Gastrocnemius medialis (tissue), 4 donors: ENCODE measurements around the gene RRM2.

ENCODE experiments used
- POLR2A ChIP-seq, 2 donors: fragments of 450-650 bp; IDR thresholded peaks; one replicate each; pipeline ENCODE4 v1.6.1; 2017; ENCODE audit warnings: antibody characterized with exemption in 2 of 2, mild to moderate bottlenecking in 2 of 2, moderate library complexity in 2 of 2
- TF ChIP-seq, protein P1 (sequence below), 5 experiments: fragments of 450-650 bp in 3 of 5; fragments of 200-600 bp in 2 of 5; sonication (generic) in 2 of 5; IDR thresholded peaks in 4 of 5; conservative IDR thresholded peaks in 1 of 5; 1 replicate in 4 of 5; 2 replicates in 1 of 5; pipeline ENCODE4 v1.5.1; 2016 to 2019; ENCODE audit warnings: antibody characterized with exemption in 5 of 5, mild to moderate bottlenecking in 3 of 5, moderate library complexity in 3 of 5

DNA sequence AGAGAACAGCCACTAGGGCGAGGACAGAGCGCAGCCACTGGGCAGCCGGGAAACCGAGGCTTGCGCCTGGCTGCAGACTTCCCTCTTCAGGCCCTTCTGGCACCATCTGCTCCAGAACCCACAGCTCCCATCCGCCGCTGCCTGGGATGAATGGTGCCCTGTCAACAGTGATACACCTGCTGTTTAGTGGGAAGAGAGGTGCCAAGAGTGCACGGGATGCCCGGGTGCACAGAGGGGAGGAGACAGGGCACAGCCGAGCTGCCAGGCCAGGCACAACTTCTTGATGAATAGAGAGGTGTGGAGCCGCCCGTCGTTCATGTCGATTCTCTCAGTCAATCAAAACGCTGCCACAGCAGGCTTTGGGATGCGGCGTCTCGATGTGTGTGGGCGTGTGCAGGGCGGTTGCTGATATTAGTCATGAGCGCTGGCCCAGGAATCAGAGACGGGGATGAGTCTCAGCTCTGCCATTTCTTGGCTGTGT is 39.5 kb downstream of the RRM2 start:
- TF ChIP-seq, protein P1, sequence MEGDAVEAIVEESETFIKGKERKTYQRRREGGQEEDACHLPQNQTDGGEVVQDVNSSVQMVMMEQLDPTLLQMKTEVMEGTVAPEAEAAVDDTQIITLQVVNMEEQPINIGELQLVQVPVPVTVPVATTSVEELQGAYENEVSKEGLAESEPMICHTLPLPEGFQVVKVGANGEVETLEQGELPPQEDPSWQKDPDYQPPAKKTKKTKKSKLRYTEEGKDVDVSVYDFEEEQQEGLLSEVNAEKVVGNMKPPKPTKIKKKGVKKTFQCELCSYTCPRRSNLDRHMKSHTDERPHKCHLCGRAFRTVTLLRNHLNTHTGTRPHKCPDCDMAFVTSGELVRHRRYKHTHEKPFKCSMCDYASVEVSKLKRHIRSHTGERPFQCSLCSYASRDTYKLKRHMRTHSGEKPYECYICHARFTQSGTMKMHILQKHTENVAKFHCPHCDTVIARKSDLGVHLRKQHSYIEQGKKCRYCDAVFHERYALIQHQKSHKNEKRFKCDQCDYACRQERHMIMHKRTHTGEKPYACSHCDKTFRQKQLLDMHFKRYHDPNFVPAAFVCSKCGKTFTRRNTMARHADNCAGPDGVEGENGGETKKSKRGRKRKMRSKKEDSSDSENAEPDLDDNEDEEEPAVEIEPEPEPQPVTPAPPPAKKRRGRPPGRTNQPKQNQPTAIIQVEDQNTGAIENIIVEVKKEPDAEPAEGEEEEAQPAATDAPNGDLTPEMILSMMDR (IDR thresholded peaks at IDR 0.05 in 4 of 5, conservative IDR thresholded peaks at IDR 0.05 in 1 of 5), result no peak
- TF ChIP-seq POLR2A (IDR thresholded peaks at IDR 0.05), result no peak
